Gastrocnemius medialis (tissue), 4 donors: ENCODE data around the gene MESP1. TPM values are rescaled to one million over a fixed set of nuclear protein-coding genes. Genes with fewer than 3 reads are reported as not detected.
A peak's percentile ranks its signal among the peaks of the same experiment; 100 is the strongest.

Source experiments
- ATAC-seq, 2 donors: fragments of 150-250 bp; one replicate each; pipeline ENCODE4 v1.9.1; 2016
- DNase-seq, 2 donors: peaks; one replicate each; pipeline ENCODE4 v3.0.0-alpha.2; 2019
- H3K27ac ChIP-seq, 4 donors: fragments of 200-600 bp; sonication (generic); 1 replicate in 1 of 4; 2 replicates in 3 of 4; pipeline ENCODE4 v1.5.1; 2016 to 2018; ENCODE audit warnings: mild to moderate bottlenecking in 2 of 4, moderate library complexity in 1 of 4
- H3K27me3 ChIP-seq, 3 donors: fragments of 200-600 bp; sonication (generic) in 2 of 3; 1 replicate in 1 of 3; 2 replicates in 2 of 3; pipeline versions ENCODE4 v1.5.1 to v1.6.0; 2016 to 2019; ENCODE audit warnings: mild to moderate bottlenecking in 1 of 3, moderate library complexity in 1 of 3
- H3K36me3 ChIP-seq, 2 donors: fragments of 200-600 bp; sonication (generic) in 1 of 2; one replicate each; pipeline ENCODE4 v1.5.1; 2017 to 2018
- H3K4me1 ChIP-seq, 2 donors: fragments of 200-600 bp; sonication (generic) in 1 of 2; one replicate each; pipeline ENCODE4 v1.5.1; 2016 to 2017; ENCODE audit warnings: mild to moderate bottlenecking in 2 of 2
- H3K4me3 ChIP-seq, 4 donors: fragments of 200-600 bp; sonication (generic) in 3 of 4; 1 replicate in 1 of 4; 2 replicates in 3 of 4; pipeline ENCODE4 v1.5.1; 2016 to 2019; ENCODE audit warnings: mild to moderate bottlenecking in 2 of 4
- H3K9me3 ChIP-seq, 3 donors: fragments of 200-600 bp; sonication (generic) in 2 of 3; 1 replicate in 1 of 3; 2 replicates in 2 of 3; pipeline ENCODE4 v1.5.1; 2016 to 2019
- CTCF ChIP-seq, 5 experiments: fragments of 450-650 bp in 3 of 5; fragments of 200-600 bp in 2 of 5; sonication (generic) in 2 of 5; IDR thresholded peaks in 4 of 5; conservative IDR thresholded peaks in 1 of 5; 1 replicate in 4 of 5; 2 replicates in 1 of 5; pipeline ENCODE4 v1.5.1; 2016 to 2019; ENCODE audit warnings: antibody characterized with exemption in 5 of 5, mild to moderate bottlenecking in 3 of 5, moderate library complexity in 3 of 5
- POLR2A ChIP-seq, 2 donors: fragments of 450-650 bp; IDR thresholded peaks; one replicate each; pipeline ENCODE4 v1.6.1; 2017; ENCODE audit warnings: antibody characterized with exemption in 2 of 2, mild to moderate bottlenecking in 2 of 2, moderate library complexity in 2 of 2
- in situ Hi-C, 4 donors: fragments of 200-750 bp; cut with MboI; loops; one replicate each; pipeline versions ENCODE4 v1.15.0 to v1.8.0; 2017; ENCODE audit warnings: low sequenced_read_pairs in 4 of 4
- intact Hi-C: fragments of 100-400 bp; cut with DNase I; formaldehyde crosslinking; loops from one replicate; pipeline ENCODE4 v1.15.1; 2023; ENCODE audit warnings: low total_unique reads
- total RNA-seq, 4 donors: library from RNA; depleted of rRNA; stranded (reverse); fragments of >200 nt; gene quantifications; one replicate each; pipeline versions ENCODE4 v1.1.0 to v1.2.3, GENCODE V29; 2016

Gene MESP1
- total RNA-seq, 4 donors from 2014 or later, result 5.3 to 12.6 (median 6.1) TPM

DNA sequence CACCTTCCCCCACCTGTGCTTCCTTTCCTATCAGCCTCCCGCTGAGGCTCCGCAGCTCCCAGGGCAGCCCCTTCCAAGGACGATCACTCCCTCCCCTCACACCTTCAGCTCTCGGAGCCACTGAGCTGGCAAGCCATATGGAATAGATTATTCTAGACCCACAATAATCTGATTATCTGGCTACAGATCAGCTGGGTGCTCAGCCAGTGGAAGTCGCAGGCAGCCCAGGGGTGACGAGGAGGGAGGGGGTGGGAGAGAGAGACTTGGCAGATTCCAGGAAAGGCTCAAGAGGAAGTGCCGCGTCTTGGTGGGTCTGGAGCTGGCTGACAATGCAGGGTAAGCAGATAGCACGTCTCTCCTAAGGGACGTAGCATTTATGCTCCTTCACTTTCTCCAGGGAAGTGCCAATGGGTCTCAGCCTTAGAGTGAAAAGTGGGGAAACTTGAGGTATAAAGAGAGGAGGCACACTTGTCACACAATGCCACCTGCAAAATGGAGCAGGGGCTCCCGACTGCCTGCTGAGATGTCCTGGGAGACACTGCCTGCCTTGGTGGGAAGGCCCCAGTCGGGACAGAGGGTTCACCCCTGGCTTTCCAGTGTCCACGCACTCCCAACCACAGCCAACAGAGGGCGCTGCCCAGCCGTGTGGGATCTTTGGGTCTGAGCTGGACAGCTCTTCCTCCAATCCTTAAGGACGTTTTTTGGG lies 9.4 kb upstream of the MESP1 start:
- DNase-seq, result peak; percentile 42 to 68
- Histone ChIP-seq H3K27me3 (no peaks in the 10 kb centered on the region), H3K27ac (no peak overlapping the region), H3K36me3 (no peaks in the 10 kb centered on the region), H3K4me1 (peaks cover 0 to 10% of the 10 kb centered on the region in 2 donors), H3K9me3 (no peaks in the 10 kb centered on the region), H3K4me3 (no peak overlapping the region)
- TF ChIP-seq CTCF (IDR thresholded peaks at IDR 0.05 in 4 of 5, conservative IDR thresholded peaks at IDR 0.05 in 1 of 5) (peak; percentile 81 to 97 (median 93)), POLR2A (IDR thresholded peaks at IDR 0.05) (no peak)
- in situ Hi-C loops (loop anchor here (5.0 to 25.0 kb wide), 3 partner anchors 112 to 327 kb away; no protein-coding TSS in a partner anchor), intact Hi-C loops (loop anchor here (1.0 to 10.0 kb wide), 3 partner anchors 115 to 464 kb away; no protein-coding TSS in a partner anchor)
- ATAC-seq, result peak; percentile 85 to 93

DNA sequence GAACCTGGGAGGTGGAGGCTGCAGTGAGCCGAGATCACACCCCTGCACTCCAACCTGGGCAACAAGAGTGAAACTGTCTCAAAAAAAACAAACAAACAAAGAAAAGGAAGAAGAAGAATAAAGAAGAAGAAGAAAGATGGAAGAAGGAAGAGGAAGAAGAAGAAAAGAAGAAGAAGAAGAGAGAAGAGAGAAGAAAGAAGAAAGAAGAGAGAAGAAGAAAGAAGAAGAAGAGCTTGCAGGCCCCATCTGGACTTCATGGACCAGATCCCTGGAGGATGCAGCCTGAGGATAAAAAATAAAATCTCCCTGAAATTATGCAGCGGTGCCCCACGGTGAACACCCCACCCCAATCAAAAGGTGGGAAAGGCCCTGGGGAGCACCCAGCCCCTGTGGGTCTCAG lies 8.8 kb upstream of the MESP1 start:
- in situ Hi-C loops (loop anchor here (5.0 to 25.0 kb wide), 4 partner anchors 112 to 327 kb away; no protein-coding TSS in a partner anchor), intact Hi-C loops (loop anchor here (1.0 to 10.0 kb wide), 3 partner anchors 115 to 465 kb away; no protein-coding TSS in a partner anchor)

GRCh38 chr15:89758981-89759380 lies 7.9 kb upstream of the MESP1 start:
- Histone ChIP-seq H3K27ac (no peak overlapping the region), H3K4me1 (peaks cover 0 to 5% of the 10 kb centered on the region in 2 donors), H3K27me3 (no peaks in the 10 kb centered on the region), H3K4me3 (no peak overlapping the region), H3K36me3 (no peaks in the 10 kb centered on the region), H3K9me3 (no peaks in the 10 kb centered on the region)
- TF ChIP-seq CTCF (IDR thresholded peaks at IDR 0.05 in 4 of 5, conservative IDR thresholded peaks at IDR 0.05 in 1 of 5) (no peak), POLR2A (IDR thresholded peaks at IDR 0.05) (no peak)
- intact Hi-C loops (no loop called here), in situ Hi-C loops (loop anchor here (5.0 to 25.0 kb wide), 3 partner anchors 118 to 328 kb away; no protein-coding TSS in a partner anchor)
- ATAC-seq (no peak), DNase-seq (no peak)

More for the DNA sequence above, 8.8 kb upstream of the MESP1 start:
- no peak for ATAC-seq
- TF ChIP-seq POLR2A (IDR thresholded peaks at IDR 0.05) (no peak), CTCF (IDR thresholded peaks at IDR 0.05 in 4 of 5, conservative IDR thresholded peaks at IDR 0.05 in 1 of 5) (no peak)
- Histone ChIP-seq H3K4me1 (peaks cover 0 to 10% of the 10 kb centered on the region in 2 donors), H3K36me3 (no peaks in the 10 kb centered on the region), H3K27ac (no peak overlapping the region), H3K9me3 (no peaks in the 10 kb centered on the region), H3K27me3 (no peaks in the 10 kb centered on the region), H3K4me3 (no peak overlapping the region)
- no peak for DNase-seq

GRCh38 chr15:89758283-89758682 lies 7.2 kb upstream of the MESP1 start:
- no peaks in the 10 kb centered on the region for H3K4me1 ChIP-seq
- H3K36me3 ChIP-seq, result no peaks in the 10 kb centered on the region
- in situ Hi-C loops, result loop anchor here (5.0 to 25.0 kb wide), 3 partner anchors 119 to 329 kb away; no protein-coding TSS in a partner anchor
- no peaks in the 10 kb centered on the region for H3K27me3 ChIP-seq
- no peak for ATAC-seq
- intact Hi-C loops, result no loop called here
- no peak for TF ChIP-seq CTCF (IDR thresholded peaks at IDR 0.05 in 4 of 5, conservative IDR thresholded peaks at IDR 0.05 in 1 of 5)
- no peak for TF ChIP-seq POLR2A (IDR thresholded peaks at IDR 0.05)
- no peak for DNase-seq
- no peaks in the 10 kb centered on the region for H3K9me3 ChIP-seq
- H3K4me3 ChIP-seq, result no peak overlapping the region
- H3K27ac ChIP-seq, result no peak overlapping the region
